HG02943 (cell line): ENCODE data around the gene AP1M2.
A peak's percentile ranks its signal among the peaks of the same experiment; 100 is the strongest.
"Not testable (repeated sequence)": the region's sequence is repeated elsewhere in the genome, so short reads cannot be mapped to it uniquely, and the experiment has no call there.

Experiments
- ATAC-seq: cut with Tn5 transposase; IDR thresholded peaks from one replicate; pipeline ENCODE4 v1.9.1; 2021; ENCODE audit warnings: mild to moderate bottlenecking, low read depth, moderate library complexity; ENCODE audit not compliant: unreplicated experiment

AP1M2 gene

GRCh38 chr19:10566408-10566657 lies 20.8 kb downstream of the AP1M2 start:
- no peak for ATAC-seq

DNA sequence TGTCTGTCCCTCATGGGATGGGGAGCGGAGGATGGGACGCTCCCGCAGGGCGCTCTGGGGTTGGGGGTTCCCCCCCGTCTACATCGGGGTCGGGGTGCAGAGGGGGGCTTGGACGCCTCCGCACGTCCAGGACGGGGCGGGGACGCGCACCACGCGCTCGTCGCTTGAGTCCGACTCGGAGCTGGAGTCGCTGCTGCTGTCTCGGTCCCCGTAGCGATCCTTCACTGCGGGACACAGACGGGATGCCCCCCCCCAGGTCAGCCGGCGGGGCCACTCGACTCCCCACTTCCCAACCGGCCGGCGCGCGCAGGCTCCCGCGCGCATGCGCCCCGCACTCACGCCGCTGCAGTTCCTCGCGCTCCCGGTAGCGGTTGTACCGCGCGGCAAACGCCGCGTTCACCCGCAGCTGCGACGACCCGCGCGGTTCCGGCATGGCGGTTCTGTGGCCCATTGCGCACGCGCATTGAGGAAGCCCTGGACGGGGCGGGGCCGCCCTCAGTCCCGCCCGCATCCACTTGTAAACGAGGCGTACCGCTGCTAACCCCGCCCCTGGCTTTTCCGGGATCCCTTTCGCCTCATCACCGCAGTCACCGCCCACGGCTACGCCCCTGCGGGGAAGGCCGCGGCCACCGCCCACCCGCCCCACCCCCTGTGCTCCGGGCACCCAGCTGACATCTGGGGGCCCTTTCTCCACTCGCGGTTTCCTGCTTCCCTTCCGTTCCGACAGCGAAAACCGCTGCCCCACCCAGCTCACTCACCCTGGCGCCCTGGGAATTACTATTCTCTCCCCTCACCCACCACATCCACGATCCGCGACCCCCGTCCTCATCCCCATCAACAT lies 21.3 kb downstream of the AP1M2 start, which contains the start of gene KRI1:
TSS of gene KRI1 (minus strand) at position 444 of the 841 bp plus-strand sequence. CDS start at position 433, 11 bp downstream.
- ATAC-seq = peak; percentile 45

DNA sequence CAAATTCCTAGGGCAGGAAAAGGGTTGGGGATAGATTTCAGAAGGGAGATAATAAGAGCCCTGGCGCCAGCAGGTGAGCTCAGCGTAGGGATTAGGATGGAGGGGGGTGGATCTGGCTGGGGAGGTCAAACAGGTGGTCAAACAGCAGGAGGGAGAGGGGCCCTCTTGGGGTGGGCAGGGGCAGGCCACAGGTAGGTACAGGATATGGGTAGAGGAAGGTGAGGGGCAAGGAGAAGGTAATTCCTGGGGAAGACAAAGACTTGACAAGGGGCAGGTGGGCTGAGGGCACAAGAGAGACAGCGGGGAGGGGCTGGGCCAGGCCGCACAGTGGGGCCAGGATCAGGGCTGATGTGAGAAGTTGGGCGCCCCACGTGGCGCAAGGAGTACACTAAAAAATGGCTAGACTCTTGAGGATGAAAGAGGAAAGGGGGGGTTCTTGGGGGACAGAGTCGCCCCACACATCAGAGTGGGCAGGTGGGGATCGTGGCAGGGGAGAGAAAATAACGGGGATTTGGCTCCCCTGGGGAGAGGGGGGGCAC lies 22.0 kb downstream of the AP1M2 start:
- ATAC-seq = no peak

DNA sequence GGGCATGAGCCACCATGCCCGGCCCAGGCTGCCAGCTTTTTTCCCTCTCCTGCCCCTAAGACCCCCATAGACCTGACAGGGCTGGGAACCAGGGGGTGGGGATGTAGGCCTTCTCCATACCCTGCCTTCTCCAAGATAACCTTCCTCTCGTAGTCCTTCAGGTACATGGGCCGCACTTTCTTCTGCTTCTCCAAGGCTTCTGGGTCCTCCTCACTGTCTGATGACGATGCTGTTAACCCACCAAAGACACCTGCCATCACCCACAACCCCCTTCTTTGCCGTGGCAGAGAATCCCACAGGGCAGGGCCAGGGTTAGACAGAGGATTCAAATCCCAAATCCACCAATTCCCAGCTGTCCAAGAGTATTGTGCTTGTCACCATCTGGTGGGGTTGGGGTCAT lies 24.5 kb downstream of the AP1M2 start:
- ATAC-seq = no peak

DNA sequence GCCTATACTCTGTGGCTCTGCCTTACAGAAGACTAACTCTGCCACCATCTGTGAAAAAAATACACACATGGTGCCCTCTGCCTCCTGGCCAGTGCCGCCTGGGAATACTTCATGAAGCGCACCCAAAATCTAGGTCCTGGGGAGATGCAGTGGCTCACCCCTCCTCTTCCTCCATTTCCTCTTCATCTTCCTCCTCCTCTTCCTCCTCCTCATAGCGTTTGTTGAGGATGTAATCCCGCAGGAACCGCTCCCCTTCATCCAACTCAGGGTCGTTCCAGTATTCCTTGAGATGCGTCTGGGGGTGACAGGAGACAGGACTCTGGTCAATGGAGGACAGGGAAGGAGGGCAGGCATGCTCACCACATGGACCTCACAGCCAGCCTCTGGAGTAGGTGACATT lies 27.0 kb downstream of the AP1M2 start:
- no peak for ATAC-seq

DNA sequence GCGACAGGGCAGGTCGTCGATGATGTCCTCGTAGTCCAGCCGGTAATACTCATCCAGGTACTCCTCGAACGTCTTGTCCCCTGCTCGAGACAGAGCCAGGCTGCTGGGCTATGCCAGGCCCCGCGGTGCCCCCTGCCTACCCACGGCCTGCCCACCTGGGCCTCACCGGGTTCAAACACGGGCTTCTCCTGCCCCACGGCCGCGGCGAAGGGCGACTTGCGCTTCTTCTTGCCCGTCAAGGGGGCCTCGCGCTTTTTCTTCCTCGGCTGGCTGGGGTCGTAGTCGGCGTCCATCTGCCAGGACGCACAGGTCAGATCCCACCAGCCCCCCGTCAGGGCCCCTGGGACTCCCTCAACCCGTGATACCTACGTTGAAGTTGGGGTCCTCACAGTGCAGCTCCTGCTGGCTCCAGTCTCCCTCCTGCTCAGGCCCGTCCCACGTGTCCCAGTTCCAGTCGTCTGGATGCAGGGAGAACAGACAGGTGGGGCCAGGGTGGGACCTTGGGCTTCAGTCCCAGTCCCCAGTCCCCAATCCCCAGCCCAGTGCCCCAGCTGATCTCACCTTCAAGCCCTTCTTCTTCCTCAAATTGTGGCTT lies 29.4 kb downstream of the AP1M2 start:
- ATAC-seq = no peak

DNA sequence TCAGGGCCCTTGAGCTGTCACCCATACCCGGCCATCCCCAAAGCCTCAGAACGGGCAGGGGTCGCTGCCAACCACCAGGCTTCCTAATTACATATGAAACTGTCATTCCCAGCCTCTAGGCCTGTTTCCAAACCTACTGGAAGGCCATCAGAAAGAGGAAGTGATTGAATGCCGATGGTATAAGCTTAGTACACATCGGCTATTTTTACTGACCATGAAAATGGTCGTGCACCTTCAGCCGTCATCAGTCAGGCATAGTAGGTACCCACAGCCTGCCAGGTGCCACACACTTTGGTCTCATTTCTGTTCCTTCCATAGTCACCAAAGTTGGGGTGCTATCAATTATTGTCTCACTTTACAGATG lies 31.5 kb downstream of the AP1M2 start:
- no peak for ATAC-seq

GRCh38 chr19:10554760-10555609 lies 32.1 kb downstream of the AP1M2 start:
- ATAC-seq = no peak

GRCh38 chr19:10553943-10554381 lies 33.1 kb downstream of the AP1M2 start:
- peak; percentile 64 for ATAC-seq

- ATAC-seq = no peak
Observed at GRCh38 chr19:10553087-10553667, 33.9 kb downstream of the AP1M2 start.

GRCh38 chr19:10552510-10553053 lies 34.5 kb downstream of the AP1M2 start:
- no peak for ATAC-seq

GRCh38 chr19:10551698-10552301 lies 35.3 kb downstream of the AP1M2 start:
- no peak for ATAC-seq

- not testable (repeated sequence) for ATAC-seq
Observed at GRCh38 chr19:10551006-10551405, 36.1 kb downstream of the AP1M2 start.

DNA sequence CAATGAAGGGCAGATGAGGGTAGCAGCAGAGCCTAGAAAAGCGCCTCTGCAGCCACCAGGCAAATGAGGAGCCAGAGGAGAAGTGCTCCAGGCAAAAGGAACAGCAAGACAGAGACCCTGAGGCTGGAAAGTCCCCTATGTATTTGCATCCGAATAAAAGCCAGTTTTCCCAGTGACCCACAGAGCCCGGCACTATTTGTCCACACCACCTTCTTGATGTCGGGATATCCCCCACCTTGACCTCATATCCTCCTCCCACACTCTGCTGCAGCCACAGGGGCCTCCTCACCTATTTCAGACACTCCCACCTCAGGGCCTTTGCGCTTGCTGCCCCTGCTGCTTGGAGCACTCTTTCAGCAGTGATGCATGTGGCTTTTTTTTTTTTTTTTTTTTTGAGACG lies 36.8 kb downstream of the AP1M2 start:
- ATAC-seq = no peak

GRCh38 chr19:10549733-10550132 lies 37.4 kb downstream of the AP1M2 start:
- no peak for ATAC-seq

DNA sequence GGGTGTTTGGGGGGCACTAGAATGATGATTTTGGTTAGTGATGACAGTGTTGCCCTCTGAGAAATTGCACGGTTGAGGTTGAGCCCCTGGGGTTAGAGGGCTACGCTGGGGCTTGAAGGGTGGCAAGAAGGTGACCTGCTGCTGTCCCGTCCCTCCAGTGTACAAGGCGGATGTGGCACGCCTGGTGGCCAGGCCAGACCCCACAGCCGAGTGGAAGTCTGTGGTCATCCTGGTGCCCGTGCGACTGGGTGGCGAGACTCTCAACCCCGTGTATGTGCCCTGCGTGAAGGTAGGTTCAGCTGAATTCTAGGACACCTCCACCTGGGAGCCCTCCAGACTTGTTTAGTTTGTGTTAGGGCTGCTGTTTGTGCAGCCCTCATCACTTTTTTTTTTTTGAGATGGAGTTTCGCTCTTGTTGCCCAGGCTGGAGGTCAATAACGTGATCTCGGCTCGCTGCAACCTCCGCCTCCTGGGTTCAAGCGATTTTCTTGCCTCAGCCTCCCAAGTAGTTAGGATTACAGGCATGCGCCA lies 38.3 kb downstream of the AP1M2 start:
- no peak for ATAC-seq

DNA sequence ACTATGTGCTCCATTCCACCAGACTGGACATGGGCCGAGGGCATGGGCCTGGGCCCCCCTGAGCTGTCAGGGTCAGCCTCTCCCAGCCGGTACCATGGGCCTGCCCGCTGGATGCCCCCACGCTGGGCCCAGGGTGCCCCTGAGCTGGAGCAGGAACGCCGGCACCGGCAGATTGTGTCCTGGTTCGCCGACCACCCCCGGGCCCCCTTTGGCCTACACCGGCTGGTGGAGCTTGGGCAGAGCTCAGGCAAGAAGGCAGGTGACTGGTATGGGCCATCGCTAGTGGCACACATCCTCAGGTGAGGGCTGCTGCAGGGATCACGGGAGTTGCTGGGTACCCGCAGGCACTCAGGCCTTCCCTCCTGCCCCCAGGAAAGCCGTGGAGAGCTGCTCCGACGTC lies 40.3 kb downstream of the AP1M2 start:
- ATAC-seq = no peak

GRCh38 chr19:10544753-10545251 lies 42.3 kb downstream of the AP1M2 start:
- ATAC-seq = no peak

DNA sequence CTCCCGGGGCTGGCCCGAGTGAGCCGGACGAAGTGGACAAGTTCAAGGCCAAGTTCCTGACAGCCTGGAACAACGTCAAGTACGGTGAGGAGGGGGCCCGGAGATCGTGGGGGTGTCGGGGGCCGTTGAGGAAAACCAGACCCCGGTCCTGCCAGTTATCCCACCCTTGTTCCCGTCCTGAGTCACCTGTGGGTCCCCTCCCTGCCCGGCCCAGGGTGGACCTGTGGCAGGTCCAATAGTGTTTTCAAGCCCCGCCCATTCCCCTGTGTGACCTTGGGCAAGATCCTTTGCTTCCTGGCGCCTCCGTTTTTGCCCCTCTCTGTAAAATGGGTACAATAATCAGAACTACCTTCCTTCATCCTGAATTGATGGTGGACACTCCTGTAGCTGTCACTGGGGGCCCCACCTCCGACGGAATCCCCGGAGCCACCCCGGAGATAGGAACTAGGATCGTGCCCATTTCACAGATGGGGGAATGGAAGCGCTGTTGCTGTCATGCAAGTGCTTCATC lies 42.8 kb downstream of the AP1M2 start:
- ATAC-seq = no peak
